IMR-90 (cell line): ENCODE measurements around the gene GGACT. TPM values are rescaled to one million over a fixed set of nuclear protein-coding genes. Genes with fewer than 3 reads are reported as not detected.

Experiments
- ATAC-seq: fragments of 200-7000 bp; cut with Tn5 transposase; 2 replicates; pipeline ENCODE4 v1.9.1; 2020; ENCODE audit warnings: low read depth, mild to moderate bottlenecking, moderate library complexity
- BruUV-seq: library from RNA; stranded (reverse); fragments of 400-500 nt; replicated peaks from 2 replicates; lab custom pipeline; 2021; lab: Mats Ljungman, UMichigan
- CTCF ChIA-PET: fragments of 300-600 bp; formaldehyde crosslinking; extraction: SDS; loops from one replicate; lab custom pipeline; 2021; ENCODE audit warnings: antibody characterized with exemption; lab: Yijun Ruan, JAX
- POLR2A ChIA-PET: fragments of 300-600 bp; sonication (Branson Sonifier 250); formaldehyde crosslinking; loops from one replicate; lab custom pipeline; 2022; ENCODE audit warnings: antibody characterized with exemption; ENCODE audit not compliant: unreplicated experiment; lab: Charles Lee
- DNase-seq: peaks from one replicate; pipeline ENCODE4 v3.0.0; 2013
- H2AFZ ChIP-seq: replicated peaks from 2 replicates; pipeline ENCODE3; 2013; ENCODE audit warnings: low read length, mild to moderate bottlenecking; ENCODE audit not compliant: poor library complexity
- H2AK5ac ChIP-seq: 2 replicates; pipeline ENCODE4 v1.6.1; 2013; ENCODE audit warnings: low read depth, low read length, inconsistent platforms
- H2AK9ac ChIP-seq: replicated peaks from 2 replicates; pipeline ENCODE3; 2013; ENCODE audit warnings: mild to moderate bottlenecking, low read depth, low read length, moderate library complexity; ENCODE audit not compliant: poor library complexity
- H2BK120ac ChIP-seq: 2 replicates; pipeline ENCODE4 v1.6.1; 2013; ENCODE audit warnings: low read depth, low read length, inconsistent platforms
- H2BK15ac ChIP-seq: 3 replicates; pipeline ENCODE4 v1.6.1; 2013; ENCODE audit warnings: low read depth, low read length, inconsistent platforms
- H2BK20ac ChIP-seq: 2 replicates; pipeline ENCODE4 v1.6.1; 2013; ENCODE audit warnings: low read depth, mild to moderate bottlenecking, inconsistent platforms, low read length, moderate library complexity
- H2BK5ac ChIP-seq: 2 replicates; pipeline ENCODE4 v1.6.1; 2013; ENCODE audit warnings: mild to moderate bottlenecking, low read depth, low read length, inconsistent platforms; ENCODE audit not compliant: poor library complexity, severe bottlenecking
- H3K14ac ChIP-seq: replicated peaks from 2 replicates; pipeline ENCODE4 v1.6.1; 2013; ENCODE audit warnings: low read depth, low read length, inconsistent platforms
- H3K18ac ChIP-seq: 2 replicates; pipeline ENCODE4 v1.6.1; 2013; ENCODE audit warnings: low read depth, low read length, control low read depth
- H3K23ac ChIP-seq: 2 replicates; pipeline ENCODE4 v1.6.1; 2013; ENCODE audit warnings: low read depth, low read length, inconsistent platforms
- H3K27ac ChIP-seq: 2 replicates; pipeline ENCODE4 v1.5.1; 2013; ENCODE audit warnings: mild to moderate bottlenecking, control low read depth, low read length; ENCODE audit not compliant: insufficient read depth
- H3K27me3 ChIP-seq: 2 replicates; pipeline ENCODE4 v1.6.1; 2013; ENCODE audit warnings: low read length; ENCODE audit not compliant: control insufficient read depth, insufficient read depth
- H3K36me3 ChIP-seq: 2 replicates; pipeline ENCODE4 v1.6.1; 2013; ENCODE audit warnings: low read length, mixed read lengths; ENCODE audit not compliant: control insufficient read depth, insufficient read depth
- H3K4ac ChIP-seq: 2 replicates; pipeline ENCODE4 v1.6.1; 2013; ENCODE audit warnings: low read depth, low read length, inconsistent platforms
- H3K4me1 ChIP-seq: 2 replicates; pipeline ENCODE4 v1.6.1; 2013; ENCODE audit warnings: low read length, mixed read lengths; ENCODE audit not compliant: control insufficient read depth, insufficient read depth
- H3K4me2 ChIP-seq: 2 replicates; pipeline ENCODE4 v1.6.1; 2013; ENCODE audit warnings: low read depth, mild to moderate bottlenecking, control low read depth, low read length, moderate library complexity
- H3K4me3 ChIP-seq: 2 replicates; pipeline ENCODE4 v1.5.1; 2013; ENCODE audit warnings: low read depth, mild to moderate bottlenecking, control low read depth, low read length, moderate library complexity; ENCODE audit not compliant: insufficient read depth
- H3K56ac ChIP-seq: 2 replicates; pipeline ENCODE4 v1.6.1; 2013; ENCODE audit warnings: low read length, inconsistent platforms; ENCODE audit not compliant: insufficient read depth; ENCODE audit errors: extremely low read depth
- H3K79me1 ChIP-seq, 2 experiments: 2 replicates each; pipeline ENCODE4 v1.6.1; 2013; ENCODE audit warnings: low read length in 2 of 2, inconsistent platforms in 1 of 2, low read depth in 1 of 2
- H3K9ac ChIP-seq: 2 replicates; pipeline ENCODE4 v1.6.1; 2013; ENCODE audit warnings: low read depth, low read length, control low read depth
- H3K9me1 ChIP-seq: 2 replicates; pipeline ENCODE4 v1.6.1; 2013; ENCODE audit warnings: low read length, inconsistent platforms; ENCODE audit not compliant: insufficient read depth
- H3K9me3 ChIP-seq: 2 replicates; pipeline ENCODE4 v1.6.1; 2013; ENCODE audit warnings: low read length; ENCODE audit not compliant: control insufficient read depth, insufficient read depth
- H4K20me1 ChIP-seq: 2 replicates; pipeline ENCODE4 v1.6.1; 2013; ENCODE audit warnings: low read length, inconsistent platforms; ENCODE audit not compliant: insufficient read depth
- H4K5ac ChIP-seq: 2 replicates; pipeline ENCODE4 v1.6.1; 2013; ENCODE audit warnings: mild to moderate bottlenecking, low read depth, low read length, control low read depth
- H4K8ac ChIP-seq, 2 experiments: 2 replicates each; pipeline ENCODE4 v1.6.1; 2013; ENCODE audit warnings: low read depth in 2 of 2, low read length in 2 of 2, control low read depth in 1 of 2, inconsistent platforms in 1 of 2
- H4K91ac ChIP-seq: 2 replicates; pipeline ENCODE4 v1.6.1; 2013; ENCODE audit warnings: low read depth, low read length, inconsistent platforms; ENCODE audit not compliant: insufficient read depth
- BHLHE40 ChIP-seq: fragments of 150-350 bp; IDR thresholded peaks from 2 replicates; pipeline ENCODE4 v1.6.1; 2016; ENCODE audit warnings: mild to moderate bottlenecking, low read depth, low read length
- CEBPB ChIP-seq: IDR thresholded peaks from 2 replicates; pipeline ENCODE4 v1.6.1; 2012; ENCODE audit warnings: low read depth, low read length, improper control_type of control experiment
- CHD1 ChIP-seq: IDR thresholded peaks from 2 replicates; pipeline ENCODE4 v1.6.1; 2012; ENCODE audit warnings: low read depth, low read length, improper control_type of control experiment
- CTCF ChIP-seq: conservative IDR thresholded peaks from 2 replicates; pipeline ENCODE4 v1.5.1; 2012; ENCODE audit warnings: mild to moderate bottlenecking, low read depth, low read length, improper control_type of control experiment
- ELK1 ChIP-seq: fragments of 150-350 bp; IDR thresholded peaks from 2 replicates; pipeline ENCODE4 v1.6.1; 2016; ENCODE audit warnings: low read depth, mild to moderate bottlenecking, low read length, moderate library complexity, borderline replicate concordance
- MAFK ChIP-seq: IDR thresholded peaks from 2 replicates; pipeline ENCODE4 v1.6.1; 2012; ENCODE audit warnings: low read depth, low read length, improper control_type of control experiment
- MAZ ChIP-seq: IDR thresholded peaks from 2 replicates; pipeline ENCODE4 v1.6.1; 2012; ENCODE audit warnings: low read depth, mild to moderate bottlenecking, low read length, improper control_type of control experiment, moderate library complexity, borderline replicate concordance
- MXI1 ChIP-seq: IDR thresholded peaks from 2 replicates; pipeline ENCODE4 v1.6.1; 2012; ENCODE audit warnings: low read depth, mild to moderate bottlenecking, low read length, moderate library complexity, borderline replicate concordance
- NFE2L2 ChIP-seq: fragments of 150-350 bp; IDR thresholded peaks from 2 replicates; pipeline ENCODE4 v1.6.1; 2016; ENCODE audit warnings: low read depth, mild to moderate bottlenecking, low read length
- POLR2A ChIP-seq: IDR thresholded peaks from 2 replicates; pipeline ENCODE4 v1.6.1; 2012; ENCODE audit warnings: mild to moderate bottlenecking, low read depth, low read length
- RAD21 ChIP-seq: IDR thresholded peaks from 2 replicates; pipeline ENCODE4 v1.6.1; 2012; ENCODE audit warnings: low read length, improper control_type of control experiment
- RCOR1 ChIP-seq: IDR thresholded peaks from 2 replicates; pipeline ENCODE4 v1.6.1; 2012; ENCODE audit warnings: mild to moderate bottlenecking, low read length, improper control_type of control experiment; ENCODE audit not compliant: insufficient replicate concordance
- RFX5 ChIP-seq: IDR thresholded peaks from 2 replicates; pipeline ENCODE4 v1.8.0; 2012; ENCODE audit warnings: low read depth, mild to moderate bottlenecking, low read length, moderate library complexity
- SMC3 ChIP-seq: fragments of 150-350 bp; IDR thresholded peaks from 2 replicates; pipeline ENCODE4 v1.6.1; 2016; ENCODE audit warnings: low read depth, mild to moderate bottlenecking, antibody characterized with exemption, low read length, moderate library complexity
- USF2 ChIP-seq: fragments of 150-350 bp; IDR thresholded peaks from 2 replicates; pipeline ENCODE4 v1.6.1; 2017; ENCODE audit warnings: mild to moderate bottlenecking, antibody characterized with exemption, low read length, low read depth
- WGBS, 2 experiments: methylation state at CpG; one replicate each; pipeline versions ENCODE4 v1.1.5 to v1.1.7; 2013; ENCODE audit warnings: missing lambda C conversion rate in 2 of 2; ENCODE audit not compliant: insufficient read length in 1 of 2; ENCODE audit errors: extremely low coverage in 2 of 2; 5-methylcytosine and 5-hydroxymethylcytosine counted together
- dilution Hi-C: fragments of 300-500 bp; cut with HindIII; formaldehyde crosslinking; loops from one replicate; pipeline ENCODE4 v1.14.3; 2018; ENCODE audit warnings: low sequenced_read_pairs; ENCODE audit not compliant: unreplicated experiment
- in situ Hi-C: fragments of 300-500 bp; cut with MboI; formaldehyde crosslinking; loops from 3 replicates; pipeline ENCODE4 v1.14.3; 2019; ENCODE audit warnings: low sequenced_read_pairs, inconsistent platforms, mixed read lengths
- intact Hi-C: fragments of 100-400 bp; cut with micrococcal nuclease; formaldehyde crosslinking; loops from 2 replicates; pipeline ENCODE4 v1.10.0; 2022
- polyA plus RNA-seq, 3 experiments: library from polyadenylated mRNA; depleted of rRNA; stranded (reverse); fragments of >200 nt; gene quantifications; 2 replicates each; pipeline ENCODE4 v1.2.3, GENCODE V29; 2012; ENCODE audit warnings: low replicate concordance in 1 of 3
- total RNA-seq: library from RNA; depleted of rRNA; stranded (reverse); fragments of >200 nt; gene quantifications from 2 replicates; pipeline ENCODE4 v1.2.3, GENCODE V29; 2012

The GGACT gene
- total and polyA plus RNA-seq, 2 of the 4 experiments (the other 2 are of a cell fraction), result 2.0 to 2.6 TPM

- Histone ChIP-seq H2AK5ac (no peak overlapping the region), H3K4ac (no peak overlapping the region), H2AFZ (no peak overlapping the region), H2BK15ac (no peak overlapping the region), H4K20me1 (no peaks in the 10 kb centered on the region), H3K9me1 (peaks cover 2% of the 10 kb centered on the region; the same call in 1 of the 2 replicates), H3K18ac (no peak overlapping the region), H4K5ac (no peak overlapping the region), H2BK120ac (no peak overlapping the region), H3K9ac (no peak overlapping the region), H2AK9ac (no peak overlapping the region), H3K27me3 (no peaks in the 10 kb centered on the region), H3K27ac (no peak overlapping the region), H3K36me3 (no peaks in the 10 kb centered on the region; the same call in 1 of the 2 replicates), H3K56ac (no peak overlapping the region), H4K8ac (no peak overlapping the region), H3K4me3 (no peak overlapping the region), H3K79me1 (no peaks in the 10 kb centered on the region), H2BK5ac (no peak overlapping the region), H2BK20ac (no peak overlapping the region), H3K23ac (no peak overlapping the region), H3K14ac (no peak overlapping the region), H3K4me2 (no peak overlapping the region), H3K4me1 (no peaks in the 10 kb centered on the region; the same call in 1 of the 2 replicates), H4K91ac (no peak overlapping the region), H3K9me3 (no peaks in the 10 kb centered on the region)
- POLR2A ChIA-PET, result no interaction called here
- CTCF ChIA-PET, result interaction anchor here (1.1 to 2.1 kb wide), 5 partner anchors 120 to 857 kb away, joined by 3 to 6 read pairs (median 4); no protein-coding TSS in a partner anchor
- WGBS, 2 experiments, result no CpG with 5 or more reads among the region's 8 CpGs
- ATAC-seq (no peak), DNase-seq (no peak)
- no TSS peak for BruUV-seq
- dilution Hi-C loops (no loop called here), intact Hi-C loops (loop anchor here (1.0 to 10.0 kb wide), 6 partner anchors 169 to 858 kb away; partner anchors contain the start of gene ZIC5), in situ Hi-C loops (loop anchor here (10.0 kb wide), 1 partner anchor 859 kb away; no protein-coding TSS in a partner anchor)
- TF ChIP-seq POLR2A, result no peak
- TF ChIP-seq RAD21, result no peak
- no peak for TF ChIP-seq NFE2L2
- TF ChIP-seq MAFK, result no peak
- TF ChIP-seq RCOR1, result no peak
- TF ChIP-seq RFX5, result no peak
- TF ChIP-seq MAZ, result no peak
- no peak for TF ChIP-seq CHD1
- TF ChIP-seq CTCF, result no peak
- no peak for TF ChIP-seq USF2
- no peak for TF ChIP-seq ELK1
- TF ChIP-seq MXI1, result no peak
- no peak for TF ChIP-seq SMC3
- no peak for TF ChIP-seq CEBPB
- no peak for TF ChIP-seq BHLHE40
These were observed 74.5 kb downstream of the GGACT start for GRCh38 chr13:100513987-100514670.
